K562 (cell line): ENCODE results near the gene UTP4. TPM values are rescaled to one million over a fixed set of nuclear protein-coding genes. Genes with fewer than 3 reads are reported as not detected.
A peak's percentile ranks its signal among the peaks of the same experiment; 100 is the strongest.

Experiments
- ATAC-seq: fragments of 200-7000 bp; cut with Tn5 transposase; 3 replicates; pipeline ENCODE4 v1.9.1; 2020; ENCODE audit warnings: moderate library complexity
- BruUV-seq: library from RNA; stranded (reverse); fragments of 400-500 nt; replicated peaks from 2 replicates; lab custom pipeline; 2021; lab: Mats Ljungman, UMichigan
- CTCF ChIA-PET: fragments of 300-600 bp; formaldehyde crosslinking; extraction: SDS; loops from one replicate; lab custom pipeline; 2021; ENCODE audit warnings: low intra/inter-chr PET ratio; lab: Yijun Ruan, JAX
- POLR2A ChIA-PET: fragments of 300-600, 350-650 bp; sonication (Branson Sonifier 250); formaldehyde crosslinking; extraction: SDS; loops from one replicate; lab custom pipeline; 2021; ENCODE audit warnings: antibody characterized with exemption, inconsistent platforms; lab: Yijun Ruan, JAX
- DNase-seq, 4 experiments: peaks; one replicate each; pipeline versions ENCODE4 v3.0.0 to v3.0.0-alpha.2; 2011 to 2018; ENCODE audit warnings: low spot score in 3 of 4, mixed read lengths in 3 of 4; ENCODE audit errors: extremely low read depth in 1 of 4
- FAIRE-seq: peaks from 2 replicates; lab custom pipeline; 2011; peaks lifted over from hg19 to GRCh38; lab: Jason Lieb, UNC
- H2AFZ ChIP-seq: 2 replicates; pipeline ENCODE4 v1.6.0; 2011; ENCODE audit warnings: low read depth, low read length, control low read depth, inconsistent platforms
- H3K27ac ChIP-seq: fragments of 200-600 bp; 3 replicates; pipeline ENCODE4 v1.8.0; 2011; ENCODE audit warnings: low read depth, mild to moderate bottlenecking, control low read depth, inconsistent platforms, low read length, moderate library complexity, mixed read lengths; ENCODE audit errors: extremely low read depth
- H3K27me3 ChIP-seq, 2 experiments: fragments of 300-600 bp in 1 of 2; 2 replicates in 1 of 2; 3 replicates in 1 of 2; pipeline versions ENCODE4 v1.6.0 to v1.8.0; 2011; ENCODE audit warnings: inconsistent platforms in 2 of 2, low read length in 2 of 2, mild to moderate bottlenecking in 1 of 2, mixed read lengths in 1 of 2, moderate library complexity in 1 of 2; ENCODE audit not compliant: control insufficient read depth in 2 of 2, insufficient read depth in 2 of 2
- H3K36me3 ChIP-seq: fragments of 300-600 bp; 3 replicates; pipeline ENCODE4 v1.8.0; 2011; ENCODE audit warnings: mild to moderate bottlenecking, low read length, inconsistent platforms; ENCODE audit not compliant: control insufficient read depth, insufficient read depth
- H3K4me1 ChIP-seq, 2 experiments: fragments of 200-600 bp in 1 of 2; replicated peaks in 1 of 2; 2 replicates in 1 of 2; 3 replicates in 1 of 2; pipeline versions ENCODE4 v1.5.1 to v1.8.0; 2011; ENCODE audit warnings: inconsistent platforms in 2 of 2, low read length in 2 of 2, mild to moderate bottlenecking in 1 of 2, mixed read lengths in 1 of 2, moderate library complexity in 1 of 2; ENCODE audit not compliant: control insufficient read depth in 2 of 2, insufficient read depth in 2 of 2
- H3K4me2 ChIP-seq: 2 replicates; pipeline ENCODE4 v1.6.1; 2011; ENCODE audit warnings: low read length, control low read depth, inconsistent platforms, mixed read lengths; ENCODE audit not compliant: insufficient read depth
- H3K4me3 ChIP-seq: fragments of 200-600 bp; sonication (generic), shearing (Covaris generic); 2 replicates; pipeline ENCODE4 v1.5.1; 2016; ENCODE audit warnings: control low read depth, inconsistent platforms
- H3K79me2 ChIP-seq: fragments of 200-600 bp; 3 replicates; pipeline ENCODE4 v1.8.0; 2011; ENCODE audit warnings: low read length, inconsistent platforms; ENCODE audit not compliant: control insufficient read depth, insufficient read depth
- H3K9ac ChIP-seq, 2 experiments: 2 replicates each; pipeline versions ENCODE4 v1.6.0 to v1.6.1; 2011; ENCODE audit warnings: low read depth in 2 of 2, low read length in 2 of 2, control low read depth in 1 of 2, inconsistent platforms in 1 of 2, mild to moderate bottlenecking in 1 of 2, mixed read lengths in 1 of 2; ENCODE audit not compliant: insufficient read depth in 1 of 2
- H3K9me1 ChIP-seq: one replicate; pipeline ENCODE4 v1.6.0; 2011; ENCODE audit warnings: inconsistent platforms, mild to moderate bottlenecking, low read length, moderate library complexity; ENCODE audit not compliant: control insufficient read depth, insufficient read depth
- H3K9me3 ChIP-seq: replicated peaks from 2 replicates; pipeline ENCODE4 v1.5.1; 2011; ENCODE audit warnings: low read depth, low read length, inconsistent platforms; ENCODE audit not compliant: control insufficient read depth, insufficient read depth
- H4K20me1 ChIP-seq: replicated peaks from 2 replicates; pipeline ENCODE4 v1.6.1; 2011; ENCODE audit warnings: low read length, inconsistent platforms, mixed read lengths; ENCODE audit not compliant: control insufficient read depth, insufficient read depth
- E2F8 ChIP-seq: fragments of 450-650 bp; IDR thresholded peaks from 2 replicates; pipeline ENCODE4 v1.7.1; 2018; ENCODE audit warnings: mild to moderate bottlenecking, low read depth; ENCODE audit not compliant: partially characterized antibody
- ZBTB40 ChIP-seq, 2 experiments: fragments of 450-650 bp in 1 of 2; sonication (generic) in 1 of 2; formaldehyde crosslinking in 1 of 2; IDR thresholded peaks; 2 replicates each; pipeline versions ENCODE4 v1.7.1 to v1.9.0; 2016 to 2022; ENCODE audit warnings: inconsistent platforms in 1 of 2, mild to moderate bottlenecking in 1 of 2, missing genetic modification reagents in 1 of 2
- WGBS: fragments of 100-300 bp; shearing (Covaris generic); methylation state at CpG from one replicate; pipeline ENCODE4 v1.1.6; 2016; ENCODE audit warnings: low coverage, mixed read lengths; ENCODE audit not compliant: insufficient coverage; ENCODE audit errors: missing lambda C conversion rate; 5-methylcytosine and 5-hydroxymethylcytosine counted together
- in situ Hi-C: fragments of 300-500 bp; cut with MboI; formaldehyde crosslinking; loops from 4 replicates; pipeline ENCODE4 v1.15.0; 2018; ENCODE audit warnings: inconsistent platforms, mixed read lengths
- intact Hi-C: fragments of 100-400 bp; cut with micrococcal nuclease; formaldehyde crosslinking; loops from 2 replicates; pipeline ENCODE4 v1.14.2; 2022
- polyA plus RNA-seq, 8 experiments: library from polyadenylated mRNA; depleted of rRNA in 4 of 8; stranded (reverse) in 5 of 8; unstranded in 3 of 8; fragments of >200 nt; fragmentation: Nextera tagmentation in 2 of 8; fragmentation: Illumina TruSeq in 1 of 8; extraction: Ambion mirVana in 2 of 8; extraction: Trizol in 1 of 8; gene quantifications; 2 replicates each; pipeline versions ENCODE4 v1.2.1 to v1.2.3, GENCODE V29; 2011 to 2014; ENCODE audit warnings: inconsistent platforms in 1 of 8, missing spikeins in 1 of 8
- total RNA-seq, 7 experiments: library from RNA; depleted of rRNA in 6 of 7; stranded (reverse); fragments of >200 nt in 6 of 7; fragmentation: Illumina TruSeq in 2 of 7; extraction: Trizol in 2 of 7; gene quantifications; 2 replicates each; pipeline versions ENCODE4 v1.2.1 to v1.2.3, GENCODE V29; 2011 to 2021; ENCODE audit warnings: low replicate concordance in 1 of 7

Gene UTP4
- total and polyA plus RNA-seq, 9 of the 15 experiments (the other 6 are each of a cell fraction or from before 2014, with no cell fraction given), result 46.1 to 203 (median 145) TPM

GRCh38 chr16:69138608-69139007 is 6.2 kb downstream of the UTP4 start:
- no peak for ATAC-seq
- DNase-seq, result no peak
- H3K9me3 ChIP-seq, result no peaks in the 10 kb centered on the region
- WGBS, result 97% methylated on average over 2 of the region's 2 CpGs
- H2AFZ ChIP-seq, result no peak overlapping the region
- CTCF ChIA-PET, result no interaction called here
- no peak overlapping the region for H3K4me2 ChIP-seq
- intact Hi-C loops, result no loop called here
- H3K79me2 ChIP-seq, result peaks cover 71% of the 10 kb centered on the region
- H3K36me3 ChIP-seq, result peaks cover 97% of the 10 kb centered on the region
- H3K4me3 ChIP-seq, result no peak overlapping the region
- H3K9ac ChIP-seq, result no peak overlapping the region
- H3K4me1 ChIP-seq, result peaks cover 2 to 7% of the 10 kb centered on the region in 2 experiments; a peak in 2 of 5 replicates
- in situ Hi-C loops, result no loop called here
- TF ChIP-seq E2F8, result no peak
- peak; percentile 70 for TF ChIP-seq ZBTB40 (IDR thresholded peaks at IDR 0.05)
- TF ChIP-seq ZBTB40 (CRISPR knock-in tag; IDR thresholded peaks at IDR 0.05), result peak; percentile 70; the same call in 1 of the 2 replicates
- H3K9me1 ChIP-seq, result peaks cover 4% of the 10 kb centered on the region
- no peak overlapping the region for H3K27ac ChIP-seq
- H4K20me1 ChIP-seq, result no peaks in the 10 kb centered on the region; the same call in 1 of the 2 replicates
- POLR2A ChIA-PET, result interaction anchor here (0.7 to 0.8 kb wide), 2 partner anchors 78 to 597 kb away, joined by 3 to 4 read pairs; no protein-coding TSS in a partner anchor
- BruUV-seq, result no TSS peak
- H3K27me3 ChIP-seq, result no peaks in the 10 kb centered on the region
- no peak for FAIRE-seq
